GM21367 (cell line): ENCODE data around the gene ELFN2.
"Not testable (repeated sequence)": the region's sequence is repeated elsewhere in the genome, so short reads cannot be mapped to it uniquely, and the experiment has no call there.

Experiments
- ATAC-seq: cut with Tn5 transposase; IDR thresholded peaks from one replicate; pipeline ENCODE4 v1.9.1; 2021; ENCODE audit not compliant: unreplicated experiment

Gene ELFN2, protein sequence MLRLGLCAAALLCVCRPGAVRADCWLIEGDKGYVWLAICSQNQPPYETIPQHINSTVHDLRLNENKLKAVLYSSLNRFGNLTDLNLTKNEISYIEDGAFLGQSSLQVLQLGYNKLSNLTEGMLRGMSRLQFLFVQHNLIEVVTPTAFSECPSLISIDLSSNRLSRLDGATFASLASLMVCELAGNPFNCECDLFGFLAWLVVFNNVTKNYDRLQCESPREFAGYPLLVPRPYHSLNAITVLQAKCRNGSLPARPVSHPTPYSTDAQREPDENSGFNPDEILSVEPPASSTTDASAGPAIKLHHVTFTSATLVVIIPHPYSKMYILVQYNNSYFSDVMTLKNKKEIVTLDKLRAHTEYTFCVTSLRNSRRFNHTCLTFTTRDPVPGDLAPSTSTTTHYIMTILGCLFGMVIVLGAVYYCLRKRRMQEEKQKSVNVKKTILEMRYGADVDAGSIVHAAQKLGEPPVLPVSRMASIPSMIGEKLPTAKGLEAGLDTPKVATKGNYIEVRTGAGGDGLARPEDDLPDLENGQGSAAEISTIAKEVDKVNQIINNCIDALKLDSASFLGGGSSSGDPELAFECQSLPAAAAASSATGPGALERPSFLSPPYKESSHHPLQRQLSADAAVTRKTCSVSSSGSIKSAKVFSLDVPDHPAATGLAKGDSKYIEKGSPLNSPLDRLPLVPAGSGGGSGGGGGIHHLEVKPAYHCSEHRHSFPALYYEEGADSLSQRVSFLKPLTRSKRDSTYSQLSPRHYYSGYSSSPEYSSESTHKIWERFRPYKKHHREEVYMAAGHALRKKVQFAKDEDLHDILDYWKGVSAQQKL

DNA sequence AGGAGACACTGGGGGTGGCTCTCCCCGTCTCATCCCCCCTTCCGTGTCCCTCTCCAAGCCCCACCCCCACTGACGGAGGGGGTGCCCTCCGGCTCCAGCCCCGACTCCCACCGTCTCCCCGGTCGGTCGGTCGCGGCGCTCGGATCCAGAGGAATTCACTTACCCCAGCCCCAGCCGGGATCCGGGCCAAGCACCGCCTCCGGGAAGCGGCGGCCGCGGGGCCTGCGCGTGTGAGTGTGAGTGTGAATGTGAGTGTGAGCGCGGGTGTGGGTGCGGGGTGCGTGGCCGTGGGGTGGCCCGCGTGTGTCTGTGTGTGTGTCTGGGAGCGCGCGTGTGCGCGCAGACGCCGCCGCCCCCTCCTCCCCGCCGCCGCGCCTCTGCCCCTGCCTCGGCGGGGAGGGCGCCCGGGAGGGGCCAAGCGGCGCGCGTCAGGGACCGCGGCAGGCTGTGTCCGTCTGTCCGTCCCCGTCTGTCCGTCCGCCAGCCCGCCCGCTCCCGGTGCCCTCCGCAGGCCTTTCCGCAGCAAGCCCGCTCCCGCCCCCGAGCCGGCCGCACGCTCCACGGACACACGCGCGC is at the start of gene ELFN2:
ELFN2 (minus strand) TSS at position 345 of the 576 bp plus-strand sequence. CDS start 51,945 bp downstream, outside the sequence.
- ATAC-seq, result no peak

DNA sequence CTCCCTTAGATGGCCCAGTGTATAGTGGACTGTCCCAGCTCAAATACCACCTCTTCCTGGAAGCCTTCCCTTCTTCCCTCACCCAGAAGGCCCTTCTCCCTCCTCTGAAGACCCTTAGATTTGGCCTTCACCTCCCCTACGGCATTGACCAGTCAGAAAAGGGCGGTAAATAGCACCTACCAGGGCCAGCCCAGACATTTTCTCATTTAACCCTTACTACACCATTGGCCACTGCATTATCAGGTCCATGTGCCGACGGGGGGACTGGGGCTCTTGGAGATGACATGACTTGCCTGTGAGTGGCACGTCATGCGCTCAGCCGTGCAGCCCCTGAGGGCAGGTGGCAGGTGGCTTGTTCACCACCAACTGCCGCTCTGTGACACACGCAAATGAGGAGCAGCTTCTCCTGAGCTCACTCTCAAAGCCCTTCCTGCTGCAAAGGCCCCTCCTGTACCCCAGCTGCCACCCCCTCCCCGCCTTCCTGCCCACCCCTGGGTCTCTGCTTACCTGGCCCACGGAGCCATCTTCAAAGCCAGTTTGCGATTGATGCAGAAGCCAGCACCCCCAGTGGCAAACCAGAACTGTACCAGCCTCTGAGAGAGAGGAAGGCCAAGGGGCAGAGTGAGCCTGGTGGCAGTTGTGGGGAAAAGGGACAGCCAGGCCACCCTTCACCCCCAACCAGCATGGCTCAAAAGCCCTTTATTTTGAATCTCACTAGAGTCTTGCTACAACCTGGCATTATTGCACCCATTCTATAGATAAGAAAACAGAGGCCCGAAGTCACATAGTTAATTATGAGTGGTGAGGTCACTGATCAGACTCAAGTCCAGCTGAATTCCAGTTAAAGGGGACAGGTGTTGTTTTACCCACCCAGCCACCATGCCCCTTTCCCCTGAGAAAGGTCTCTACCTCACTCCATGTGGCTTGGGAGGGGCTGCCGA is 49.4 kb upstream of the ELFN2 start:
- ATAC-seq, result no peak

DNA sequence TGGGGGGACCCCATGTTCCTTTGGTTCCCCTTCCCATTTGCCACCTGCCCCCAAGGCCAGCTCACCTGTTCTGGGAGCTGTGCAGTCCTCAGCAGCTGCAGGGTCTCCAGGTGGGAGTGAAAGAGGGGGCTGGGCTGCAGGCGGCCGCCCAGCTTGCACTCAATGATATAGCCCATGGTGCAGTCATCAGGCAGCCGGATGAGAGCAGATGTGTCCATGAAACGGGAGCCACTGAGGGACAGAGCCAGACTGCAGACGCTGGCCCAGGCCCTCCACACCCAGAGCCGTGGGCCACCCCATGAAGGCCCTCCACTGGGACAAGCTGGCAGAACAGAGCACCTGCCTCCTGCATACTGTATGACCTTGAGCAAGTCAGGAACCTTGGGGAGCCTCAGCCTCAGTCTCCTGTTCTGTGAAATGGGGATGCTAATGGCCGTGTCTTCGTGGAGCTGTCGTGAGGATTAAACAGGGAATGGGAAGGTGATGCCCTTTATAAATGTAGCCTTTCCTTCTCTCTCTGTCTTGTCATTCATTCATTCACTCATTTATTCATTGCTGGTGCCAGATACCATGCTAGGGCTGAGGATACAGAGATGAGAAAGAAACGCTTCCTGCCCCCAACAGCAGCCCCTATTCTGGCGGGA is 47.3 kb upstream of the ELFN2 start:
- no peak for ATAC-seq

DNA sequence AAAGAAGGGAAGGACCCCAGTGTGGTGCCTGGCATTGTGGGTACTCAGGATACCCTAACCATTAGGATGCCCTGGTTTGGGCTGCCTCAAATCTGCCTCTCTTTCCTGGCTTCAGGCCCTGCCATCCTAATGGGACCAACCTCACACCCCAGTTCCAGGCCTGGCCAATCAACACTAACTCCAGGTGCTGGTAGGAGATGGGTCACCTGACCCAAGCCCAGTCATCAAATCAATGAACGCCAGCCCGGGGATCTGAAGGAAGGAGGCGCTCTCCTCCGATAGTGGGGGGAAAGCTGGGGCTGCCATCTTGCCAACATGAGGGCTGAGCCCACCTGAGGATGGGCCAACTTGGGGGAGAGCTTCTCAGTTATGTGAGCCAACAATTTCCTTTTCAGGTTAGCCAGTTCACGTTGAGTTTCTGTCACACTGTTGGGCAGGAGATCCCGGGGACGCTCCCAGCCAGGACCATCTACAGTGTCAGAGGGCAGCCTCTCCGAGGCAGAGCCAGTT is 46.2 kb upstream of the ELFN2 start:
- no peak for ATAC-seq

DNA sequence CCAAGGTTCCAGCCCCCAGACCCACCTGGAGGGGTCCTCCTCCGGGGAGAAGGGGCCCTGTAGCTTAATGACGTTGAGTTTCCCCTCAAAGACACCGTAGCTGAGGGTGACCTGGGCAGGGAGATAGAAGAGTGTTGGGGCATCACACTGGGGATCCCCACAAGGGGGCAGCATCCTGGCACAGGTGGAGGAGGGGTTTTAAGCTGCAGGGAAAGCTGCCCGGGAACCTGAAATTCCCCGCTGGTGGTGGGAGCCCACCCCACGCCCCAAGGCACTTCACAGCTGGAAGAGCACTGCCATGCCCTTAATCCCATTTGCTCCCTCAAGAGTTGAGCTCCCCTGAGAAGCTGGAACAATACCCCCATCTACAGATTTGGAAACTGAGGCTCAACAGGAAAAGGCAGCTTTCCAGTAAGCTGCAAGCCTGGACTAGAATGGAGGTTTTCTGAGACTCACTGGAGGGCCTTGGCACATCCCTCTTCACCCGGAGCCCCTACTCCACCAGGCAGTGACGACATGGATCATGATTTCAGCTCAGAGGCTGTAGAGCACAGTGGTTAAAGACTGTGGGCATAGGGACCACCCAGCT is 45.2 kb upstream of the ELFN2 start:
- no peak for ATAC-seq

DNA sequence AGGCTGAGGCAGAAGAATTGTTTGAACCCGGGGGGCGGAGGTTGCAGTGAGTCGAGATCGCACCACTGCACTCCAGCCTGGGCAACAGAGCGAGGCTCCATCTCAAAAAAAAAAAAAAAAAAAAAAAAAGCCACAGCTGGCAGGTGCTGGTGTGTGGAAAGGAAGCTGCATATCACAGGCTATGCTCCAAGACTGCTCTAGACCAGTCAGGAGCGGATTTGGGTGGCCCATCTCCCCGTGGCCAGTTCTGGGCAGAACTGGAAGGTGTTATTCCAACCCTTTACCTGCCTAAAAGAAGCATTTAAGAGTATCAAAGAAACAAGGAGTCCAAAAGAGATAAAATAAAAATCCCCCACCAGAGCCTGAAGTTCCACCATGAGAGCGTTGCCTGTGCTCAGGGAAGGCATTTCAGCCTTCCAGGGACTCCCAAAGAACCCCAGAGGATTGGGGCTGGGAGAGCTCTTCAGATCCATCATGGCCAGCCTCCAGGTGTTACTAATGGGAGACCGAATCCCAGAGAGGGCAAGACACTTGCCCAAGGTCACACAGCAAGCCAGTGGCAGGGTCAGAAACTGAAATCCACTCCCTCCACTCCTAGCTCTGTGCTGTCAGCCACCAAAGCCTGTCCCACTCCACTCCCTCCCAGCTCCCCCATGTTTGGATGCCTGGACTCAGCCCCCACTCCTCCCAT is 44.6 kb upstream of the ELFN2 start:
- no peak for ATAC-seq

DNA sequence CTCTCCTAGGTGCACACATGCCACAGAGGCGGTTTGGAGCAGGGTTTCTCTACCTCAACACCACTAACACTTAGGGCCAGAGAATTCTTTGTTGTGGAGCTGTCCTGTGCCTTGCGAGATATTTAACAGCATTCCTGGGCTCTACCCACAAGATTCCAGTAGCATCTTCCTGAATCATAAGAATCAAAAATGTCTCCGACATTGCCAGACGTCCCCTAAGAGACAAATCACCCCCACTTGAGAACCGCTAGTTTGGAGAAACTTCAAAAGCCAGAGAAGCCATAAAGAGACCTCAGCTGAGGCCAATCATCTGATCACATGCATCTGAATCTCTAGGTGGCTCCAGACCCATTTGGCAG is 42.8 kb upstream of the ELFN2 start:
- no peak for ATAC-seq

DNA sequence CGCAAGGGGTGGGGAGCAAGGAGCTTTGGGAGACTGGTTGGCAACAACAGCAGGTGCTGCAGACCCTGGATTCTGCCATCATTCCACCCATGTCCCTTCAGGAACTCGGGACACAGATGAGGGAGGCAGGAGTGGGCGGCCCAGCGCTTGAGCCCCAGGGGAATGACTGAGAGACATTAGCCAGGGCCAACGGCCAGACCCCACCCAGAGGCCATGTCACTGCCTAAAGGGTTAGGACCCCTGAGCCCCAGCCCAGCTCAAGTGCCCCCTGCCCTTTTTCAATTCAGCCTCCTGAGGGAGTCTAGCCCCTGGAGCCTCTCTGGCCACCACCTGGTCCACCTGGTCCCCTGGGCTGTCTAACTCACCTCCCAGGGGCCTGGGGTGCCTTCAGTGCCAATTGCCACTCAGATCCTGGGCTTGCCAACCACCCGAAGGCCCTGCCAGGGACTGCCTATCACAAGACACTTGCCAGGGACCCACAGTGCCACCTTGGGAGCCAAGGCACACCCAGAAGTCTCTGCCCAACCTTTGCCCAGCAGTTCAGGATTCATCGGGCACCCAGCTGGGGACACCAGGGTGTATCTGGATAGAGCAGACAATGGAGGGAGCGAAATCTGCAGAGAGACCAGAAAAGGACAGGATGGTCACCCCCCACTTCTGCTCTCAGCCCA is 42.3 kb upstream of the ELFN2 start:
- no peak for ATAC-seq

DNA sequence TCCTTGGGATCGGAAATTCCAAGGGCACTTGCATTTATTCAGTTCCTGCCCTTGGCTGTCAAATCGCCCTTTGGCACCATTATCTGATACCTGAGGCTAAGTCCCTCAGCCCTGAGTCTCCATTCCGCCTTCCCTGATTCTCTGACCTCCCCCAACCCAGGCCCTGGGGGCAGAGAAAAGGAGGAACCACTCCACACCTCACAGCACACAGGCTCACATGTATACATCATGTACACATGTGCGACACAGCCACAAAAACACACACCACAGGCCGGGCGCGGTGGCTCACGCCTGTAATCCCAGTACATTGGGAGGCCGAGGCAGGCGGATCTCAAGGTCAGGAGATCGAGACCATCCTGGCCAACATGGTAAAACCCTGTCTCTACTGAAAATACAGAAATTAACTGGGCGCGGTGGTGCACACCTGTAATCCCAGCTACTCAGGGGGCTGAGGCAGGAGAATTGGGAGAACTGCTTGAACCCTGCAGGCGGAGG is 41.0 kb upstream of the ELFN2 start:
- ATAC-seq, result not testable (repeated sequence)

DNA sequence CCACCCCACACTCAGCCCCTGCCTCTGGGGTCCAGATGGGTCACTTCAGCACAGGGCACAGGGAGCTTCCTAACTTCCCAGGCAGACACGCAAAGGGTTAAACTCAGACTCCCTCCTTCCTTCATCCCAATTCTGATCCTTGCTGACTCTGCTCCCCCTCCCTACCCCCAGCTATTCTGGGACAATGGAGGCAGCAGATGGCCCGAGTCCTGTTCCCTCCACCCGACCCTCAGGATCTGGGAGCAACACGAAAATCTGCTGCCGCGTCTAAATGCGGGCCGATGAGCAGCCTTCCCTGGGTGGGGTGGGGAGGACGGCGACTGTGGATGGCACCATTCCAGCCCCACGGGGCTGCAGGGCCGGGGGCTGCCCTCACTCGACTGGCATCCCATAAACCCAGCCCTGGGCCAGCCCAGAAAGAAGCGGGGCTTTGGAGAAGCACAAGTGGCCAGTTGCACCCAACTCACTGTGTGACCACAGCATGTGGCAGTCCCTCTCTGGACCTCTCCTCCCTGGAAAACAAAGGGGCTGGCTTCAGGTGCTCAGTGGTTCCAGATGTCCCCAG is 40.2 kb upstream of the ELFN2 start:
- ATAC-seq, result no peak

DNA sequence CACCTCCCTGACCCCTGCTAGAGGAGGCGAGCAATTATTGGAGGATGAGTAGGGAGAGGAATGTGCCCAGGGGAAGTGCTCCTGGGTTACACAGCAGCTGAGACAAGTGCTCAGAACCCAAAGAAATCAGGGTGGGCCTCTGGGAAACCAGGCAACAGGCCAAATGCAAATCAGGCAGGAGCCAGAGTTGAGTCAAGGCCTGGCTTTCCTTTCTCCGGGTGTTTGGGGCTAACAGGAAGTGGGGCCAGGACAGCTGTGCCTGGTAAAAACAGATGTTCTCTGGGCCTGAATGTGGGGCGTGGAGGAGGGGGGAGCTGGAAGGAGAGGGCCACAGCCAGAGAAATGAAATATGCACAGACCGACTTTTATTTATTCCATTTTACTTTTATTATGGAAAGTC is 36.9 kb upstream of the ELFN2 start:
- ATAC-seq, result no peak

DNA sequence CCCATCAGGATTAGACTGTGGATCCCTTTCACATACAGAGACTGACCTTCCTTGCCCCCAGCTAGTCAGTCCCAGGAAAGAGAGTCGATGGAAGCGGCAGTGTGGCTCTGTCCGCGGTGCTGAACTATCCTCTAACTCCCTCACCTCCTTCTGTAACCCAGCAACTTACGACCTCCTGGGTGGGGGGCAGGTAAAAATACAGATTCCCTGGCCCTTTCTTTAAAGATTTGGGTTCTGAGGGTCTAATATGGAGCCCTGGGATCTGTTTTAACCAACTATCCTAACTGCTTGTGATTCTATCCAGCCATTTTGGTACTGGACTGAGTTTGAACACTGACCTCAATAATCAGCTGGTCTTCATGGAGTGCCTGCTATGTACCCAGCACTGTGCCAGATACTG is 35.7 kb upstream of the ELFN2 start:
- no peak for ATAC-seq

DNA sequence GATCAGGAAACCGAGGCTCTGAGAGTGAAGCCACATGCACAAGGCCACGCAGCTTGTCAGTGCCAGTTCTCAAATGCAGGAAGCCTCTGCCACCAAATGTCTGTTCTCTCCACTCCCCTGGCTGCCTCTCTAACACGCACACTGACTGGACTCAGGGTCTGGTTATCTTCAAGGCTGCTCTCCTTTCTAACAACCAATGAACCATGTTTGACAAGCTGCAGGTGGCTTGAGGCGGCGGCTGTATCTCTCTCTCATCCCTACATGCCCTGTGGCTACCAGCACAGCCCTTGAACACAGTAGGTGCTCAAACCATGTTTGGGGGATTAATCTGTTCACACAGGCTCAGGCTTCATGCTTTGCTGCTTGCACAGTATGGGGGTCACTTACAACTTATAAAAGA is 35.2 kb upstream of the ELFN2 start:
- no peak for ATAC-seq

DNA sequence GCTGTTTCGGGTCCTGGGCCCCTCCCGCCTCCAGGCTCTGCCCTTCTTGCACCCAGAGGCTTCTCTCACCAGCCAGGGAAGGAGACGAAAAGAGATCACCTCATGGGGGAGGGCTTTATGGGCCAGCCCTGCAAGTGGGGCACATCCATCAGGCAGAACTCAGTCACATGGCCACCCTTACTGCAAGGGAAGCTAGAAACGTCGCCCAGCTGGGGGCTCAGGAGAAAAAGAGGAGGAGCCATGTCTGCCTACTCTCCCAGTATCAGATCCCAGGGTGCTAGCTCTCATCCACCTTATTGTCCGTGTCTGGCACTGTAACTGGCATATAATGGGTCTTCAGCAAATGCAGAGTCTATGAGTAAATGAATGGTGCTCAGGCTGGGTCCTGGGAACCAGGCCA is 34.7 kb upstream of the ELFN2 start:
- ATAC-seq, result no peak

DNA sequence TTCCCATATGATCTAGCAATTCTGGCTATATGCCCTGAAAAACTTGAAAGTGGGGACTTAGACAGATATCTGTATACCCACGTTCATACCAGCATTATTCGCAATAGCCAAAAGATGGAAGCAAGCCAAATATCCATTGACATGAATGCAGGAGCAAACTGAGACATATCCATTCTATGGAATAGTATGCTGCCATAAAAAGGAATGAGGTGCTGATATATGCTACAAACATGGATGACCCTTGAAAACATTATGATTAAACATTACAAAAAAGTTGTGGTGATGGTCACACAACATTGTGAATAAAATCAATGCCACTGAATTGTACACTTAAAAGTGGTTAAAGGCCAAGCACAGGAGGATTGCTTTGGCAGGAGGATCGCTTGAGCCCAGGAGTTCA is 33.4 kb upstream of the ELFN2 start:
- no peak for ATAC-seq

DNA sequence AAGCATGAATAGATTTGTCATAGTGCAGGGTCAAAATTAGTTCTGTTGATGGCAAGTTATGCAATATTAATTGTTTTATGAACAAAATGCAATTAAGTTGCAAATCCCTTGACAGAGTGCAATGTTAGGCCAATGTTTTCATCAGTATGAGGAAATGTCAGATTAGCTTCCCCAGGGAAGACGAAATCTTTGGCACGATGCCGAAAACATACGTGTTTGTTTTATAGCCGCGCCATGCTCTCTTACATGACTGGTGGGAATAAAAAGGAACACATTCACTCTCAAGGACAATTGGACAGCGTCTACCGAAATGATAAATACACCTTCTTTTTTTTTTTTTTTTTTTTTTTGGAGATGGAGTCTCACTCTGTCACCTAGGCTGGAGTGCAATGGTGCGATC is 31.9 kb upstream of the ELFN2 start:
- no peak for ATAC-seq

DNA sequence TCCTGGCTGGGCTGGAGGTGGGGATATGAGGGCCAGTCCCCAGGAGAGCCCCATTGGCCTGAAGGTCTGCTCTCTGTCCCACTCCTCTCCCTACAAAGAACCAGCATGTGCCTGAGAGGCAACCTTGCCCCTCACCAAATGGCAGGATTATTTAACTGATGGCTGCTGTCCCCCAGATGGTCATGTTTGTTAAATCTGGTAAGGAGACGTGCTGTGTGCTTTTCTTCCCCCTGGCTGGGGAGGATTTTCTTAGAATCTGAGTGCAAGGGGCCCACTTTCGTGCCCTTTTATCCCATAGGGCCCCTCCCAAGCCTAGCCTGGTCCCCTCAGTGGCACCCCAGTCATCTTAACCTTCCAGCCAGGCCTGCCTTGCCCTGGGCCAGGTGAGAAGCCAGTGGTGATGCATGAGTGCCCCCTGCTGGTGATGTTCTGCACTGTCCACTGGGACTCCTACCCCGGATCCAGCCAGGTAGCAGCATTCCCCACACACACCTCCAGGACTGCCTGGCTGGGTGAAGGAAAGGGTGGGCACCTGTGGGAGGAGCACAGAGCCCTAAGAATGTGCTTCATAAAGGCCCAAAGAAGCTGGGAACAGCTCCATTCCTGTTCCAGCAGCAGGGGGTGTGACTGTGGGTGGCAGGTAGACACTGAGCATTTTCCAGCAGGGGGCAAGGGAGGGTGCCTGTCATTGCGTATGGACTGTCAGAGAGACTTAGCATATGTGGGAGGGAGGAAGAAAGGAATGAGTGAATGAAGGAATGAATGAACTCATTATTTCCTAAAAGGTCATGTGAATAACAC is 30.0 kb upstream of the ELFN2 start:
- no peak for ATAC-seq
